HG02678 (cell line): ENCODE measurements around the gene PGRMC2.

Experiments
- ATAC-seq: cut with Tn5 transposase; IDR thresholded peaks from one replicate; pipeline ENCODE4 v1.9.1; 2021; ENCODE audit warnings: mild to moderate bottlenecking, moderate library complexity; ENCODE audit not compliant: unreplicated experiment

PGRMC2 gene

DNA sequence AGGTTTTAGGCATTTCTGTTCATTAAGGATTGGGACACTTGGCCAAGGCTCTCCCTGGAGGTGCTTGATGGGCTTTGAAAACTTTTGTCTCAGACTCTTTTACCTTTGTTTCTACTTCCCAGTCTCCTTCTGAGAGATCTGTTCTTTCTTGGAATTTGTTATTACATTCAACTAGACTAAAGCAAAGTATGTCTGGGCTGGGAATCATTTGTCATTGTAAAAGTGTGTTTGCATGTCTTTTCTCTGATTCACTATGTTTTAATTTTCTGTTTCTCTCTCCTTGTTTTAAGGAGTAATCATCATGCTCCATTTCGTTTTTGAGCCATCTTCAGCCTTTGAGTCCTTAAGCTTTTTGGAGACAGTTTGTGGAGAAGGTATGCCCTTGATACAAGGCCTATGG, 12.2 kb upstream of the PGRMC2 start:
- ATAC-seq: no peak

DNA sequence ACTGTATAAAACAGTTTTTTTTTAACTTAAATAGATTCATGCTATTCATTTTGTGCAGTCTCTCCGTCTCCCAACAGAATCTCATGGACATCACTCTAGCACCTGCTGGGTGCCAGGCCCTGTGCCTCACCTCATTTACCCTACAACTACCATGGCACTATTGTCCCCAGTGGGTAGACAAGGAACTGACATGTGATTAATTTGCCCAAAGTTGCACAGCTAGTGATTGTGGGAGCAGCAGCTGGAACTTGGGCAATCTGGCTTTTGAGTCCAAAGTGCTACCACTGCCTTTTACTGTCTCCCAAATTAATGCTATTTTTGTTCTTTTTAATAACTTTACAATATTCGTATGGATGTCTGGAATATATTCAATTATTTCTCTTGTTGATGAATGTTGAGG, 11.2 kb upstream of the PGRMC2 start:
- no peak for ATAC-seq

DNA sequence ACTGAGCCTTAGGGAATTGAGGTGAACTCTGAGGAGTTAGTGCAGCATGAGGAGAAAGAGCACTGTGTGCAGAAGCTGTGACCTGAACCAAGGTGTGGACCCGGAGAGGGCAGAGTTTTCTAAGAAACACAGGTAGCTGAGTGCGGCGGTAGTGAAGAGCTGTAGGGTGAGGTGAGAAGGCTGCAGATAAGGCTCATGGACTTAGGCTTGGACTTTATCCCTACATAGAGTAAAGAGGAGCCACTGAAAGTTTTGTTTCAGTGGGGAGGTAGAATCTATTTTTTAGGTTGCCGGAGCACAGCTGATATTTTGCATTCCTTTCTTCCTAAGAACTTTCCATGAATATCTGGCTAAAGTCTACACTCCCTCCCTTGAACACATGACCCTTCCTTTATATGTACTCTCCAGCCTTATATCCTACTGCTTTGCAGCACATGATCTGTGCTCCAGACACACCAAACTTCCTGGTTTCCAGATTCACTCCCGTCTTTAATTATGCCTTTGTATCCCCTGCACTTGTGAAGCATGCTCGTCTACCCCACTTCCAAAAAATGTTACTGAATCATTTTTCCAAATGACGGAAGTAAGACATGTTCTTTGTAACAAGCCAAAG, 10.6 kb upstream of the PGRMC2 start:
- ATAC-seq: no peak

DNA sequence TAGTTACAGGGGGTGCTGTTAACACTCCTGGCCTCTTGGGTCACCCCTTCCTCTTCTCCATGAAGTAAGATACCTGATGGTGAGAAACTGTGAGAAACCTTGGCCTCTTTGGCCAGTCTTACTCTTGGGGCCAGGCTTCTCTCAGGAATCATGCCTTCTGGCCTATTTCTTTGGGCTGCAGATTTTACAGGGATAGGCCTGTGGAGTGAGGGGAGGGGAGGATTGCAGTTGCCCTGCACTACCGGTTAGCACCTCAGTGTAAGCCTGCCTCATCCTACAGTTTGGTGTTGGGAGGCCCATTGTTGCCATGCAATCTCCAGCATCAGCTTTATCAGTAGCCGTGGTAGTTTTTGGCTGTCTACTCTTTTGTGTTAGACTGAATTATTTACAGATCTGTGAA, 7.6 kb upstream of the PGRMC2 start:
- ATAC-seq: no peak

DNA sequence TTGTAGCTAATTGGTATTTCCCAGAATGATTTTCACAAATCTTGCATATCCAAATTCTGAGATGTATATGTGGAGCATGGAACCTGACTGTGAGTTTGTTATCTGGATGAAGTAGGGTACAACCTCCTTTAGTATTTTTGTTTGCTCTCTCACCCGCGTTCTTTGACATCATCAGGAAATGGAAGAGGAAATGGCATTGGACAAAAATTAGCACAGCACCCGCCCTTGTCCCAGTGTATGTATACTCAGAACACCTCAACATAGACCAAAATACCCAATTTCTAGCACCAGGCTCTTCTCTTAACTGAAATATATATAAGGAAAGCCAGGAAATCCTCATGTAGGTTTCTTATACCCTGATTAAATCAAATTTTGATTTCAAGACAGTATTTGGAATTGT, 6.9 kb upstream of the PGRMC2 start:
- no peak for ATAC-seq

DNA sequence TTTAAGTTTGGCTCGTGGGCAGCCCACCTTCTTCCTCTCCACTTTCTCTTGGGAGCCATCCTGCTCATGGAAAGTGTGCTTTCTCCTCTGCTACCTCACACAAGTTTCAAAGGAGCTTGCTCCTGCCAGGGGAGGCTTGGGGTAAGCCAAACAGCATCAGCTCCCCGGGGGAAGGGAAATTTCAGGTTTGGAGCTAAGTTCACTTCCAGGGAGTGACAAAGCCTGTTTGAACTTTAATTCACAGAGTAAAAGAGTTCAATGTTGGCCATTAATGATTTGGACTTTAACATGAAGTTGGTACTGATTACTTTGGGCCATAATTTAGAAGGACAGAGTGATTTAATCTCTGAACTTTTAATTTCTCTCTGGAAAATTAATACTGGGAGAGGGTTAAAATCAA, 4.7 kb upstream of the PGRMC2 start:
- ATAC-seq: no peak

DNA sequence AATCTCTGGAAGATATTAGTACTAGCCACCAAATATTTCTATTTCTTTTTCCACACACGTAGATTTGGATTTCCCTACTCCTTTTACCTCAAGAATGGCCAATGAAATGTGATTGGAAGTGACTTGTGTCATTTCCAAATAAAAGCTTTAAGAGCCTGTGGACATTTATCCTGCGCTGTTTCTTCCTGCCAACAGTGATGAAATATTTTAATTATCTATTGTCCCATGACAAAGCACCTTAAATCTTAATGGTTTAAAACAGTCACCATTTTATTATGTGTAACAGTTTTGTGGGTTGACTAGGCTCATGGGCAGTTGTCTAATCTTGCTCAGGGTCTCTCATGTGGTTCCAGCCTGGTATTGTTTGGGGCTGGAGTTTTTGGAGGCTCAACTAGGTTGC, 3.5 kb upstream of the PGRMC2 start:
- no peak for ATAC-seq

DNA sequence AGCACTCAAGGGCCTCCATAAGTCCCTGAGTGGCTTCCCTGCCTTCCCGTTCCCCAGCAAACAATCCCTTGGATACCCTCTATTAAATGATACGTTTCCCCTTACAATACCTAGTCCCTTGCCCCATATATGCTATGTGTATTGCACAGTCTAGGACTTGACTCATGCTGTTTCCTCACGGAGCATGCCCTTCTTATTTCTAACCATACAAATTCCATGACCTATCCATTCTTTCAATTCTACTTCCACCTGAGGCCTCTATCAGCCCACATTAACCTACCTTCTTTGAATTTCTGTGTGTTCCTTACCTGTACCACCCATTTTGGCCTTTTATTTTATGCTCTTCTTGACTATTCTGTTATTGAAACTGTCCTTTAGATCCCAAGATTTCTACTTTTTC, 2.9 kb upstream of the PGRMC2 start:
- no peak for ATAC-seq

DNA sequence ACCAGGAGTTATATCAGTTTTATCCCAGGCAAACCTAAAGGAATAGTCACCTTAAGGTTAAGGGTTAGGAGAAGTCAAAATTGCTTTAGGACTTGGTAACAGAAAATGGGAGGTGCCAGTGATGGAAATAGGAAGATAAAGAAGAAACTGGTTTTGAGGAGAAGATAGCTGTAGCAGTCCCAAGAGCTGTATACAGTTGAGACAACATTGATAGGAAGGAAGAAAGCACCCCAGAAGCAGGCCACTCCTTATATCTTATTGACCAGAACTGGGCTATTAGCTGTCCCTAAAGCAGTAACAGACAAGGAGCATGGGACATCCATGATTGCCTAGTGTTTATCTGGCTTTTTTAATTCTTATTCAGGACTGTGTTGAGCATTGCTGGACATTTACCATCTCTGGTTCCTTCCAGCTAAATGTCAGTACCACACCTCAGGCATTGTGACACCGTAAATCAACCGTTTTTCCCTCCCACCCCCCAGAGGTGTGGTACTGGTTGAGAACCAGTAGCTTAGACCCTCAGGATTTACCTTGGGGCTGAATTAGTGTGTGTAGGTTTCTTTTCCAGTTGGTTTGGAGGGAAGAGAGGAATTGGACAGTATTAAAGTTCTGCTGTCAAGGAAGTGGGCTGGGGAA, 2.0 kb upstream of the PGRMC2 start:
- no peak for ATAC-seq

DNA sequence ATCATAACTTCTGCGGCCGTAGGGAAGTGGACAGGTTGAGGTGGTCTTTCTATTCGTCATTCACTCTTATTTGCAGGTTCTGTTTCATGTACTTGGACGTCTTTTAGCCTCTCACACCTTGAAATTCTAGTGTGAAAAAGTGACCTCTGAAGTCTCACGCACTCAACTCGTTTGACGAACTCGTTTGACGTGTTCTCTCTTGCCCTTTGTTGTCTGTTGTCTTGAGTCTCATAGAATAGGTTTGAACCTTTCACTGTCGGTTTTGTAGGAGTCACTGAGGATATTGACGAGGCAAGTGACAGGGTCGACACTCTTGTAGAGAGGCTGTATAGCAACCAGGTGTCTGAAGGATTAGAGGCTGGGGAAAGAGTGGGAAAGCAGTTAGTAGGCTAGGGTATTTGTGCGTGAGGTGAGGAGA, 1.1 kb upstream of the PGRMC2 start:
- ATAC-seq: no peak

DNA sequence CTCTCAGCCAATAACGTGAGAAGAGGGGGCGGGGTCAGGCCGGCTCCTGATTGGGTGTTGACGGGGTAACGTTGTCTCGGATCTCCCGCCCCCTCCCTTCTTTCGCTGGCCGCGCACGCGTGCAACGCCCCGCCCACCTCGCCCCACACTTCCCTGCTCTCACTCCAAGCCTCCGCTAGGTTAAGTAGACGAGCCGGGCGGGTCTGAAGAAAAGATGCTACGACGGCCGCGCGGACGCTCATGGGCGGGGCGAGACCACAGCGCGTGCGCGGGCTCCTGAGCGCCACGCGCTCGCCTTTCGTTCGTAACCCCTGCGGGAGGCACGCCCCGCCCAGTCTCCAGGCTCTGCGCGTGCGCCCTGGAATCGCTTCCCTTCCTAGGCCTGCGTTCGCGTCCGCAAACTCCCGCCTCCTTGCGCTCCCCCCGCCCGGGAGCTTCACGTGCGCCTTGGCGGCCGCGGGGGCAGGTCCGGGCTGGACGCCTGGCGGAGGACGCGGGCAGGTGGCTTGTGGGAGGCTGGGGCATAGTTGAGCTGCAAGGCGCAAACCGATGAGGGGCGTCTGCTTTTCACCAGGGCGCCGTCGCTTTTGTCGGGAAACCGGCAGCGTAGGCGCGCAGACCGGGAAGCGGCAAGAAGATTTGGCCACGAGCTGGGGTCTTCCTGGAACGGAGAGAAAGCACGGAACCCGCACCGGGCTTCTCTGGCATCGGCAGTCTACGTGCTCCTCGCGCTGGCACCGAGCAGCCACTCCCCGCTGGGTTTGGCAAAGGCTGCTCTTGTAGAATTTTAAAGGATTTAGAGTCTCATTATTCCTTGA, 467 bp upstream of the PGRMC2 start:
- ATAC-seq: peak; percentile 79

DNA sequence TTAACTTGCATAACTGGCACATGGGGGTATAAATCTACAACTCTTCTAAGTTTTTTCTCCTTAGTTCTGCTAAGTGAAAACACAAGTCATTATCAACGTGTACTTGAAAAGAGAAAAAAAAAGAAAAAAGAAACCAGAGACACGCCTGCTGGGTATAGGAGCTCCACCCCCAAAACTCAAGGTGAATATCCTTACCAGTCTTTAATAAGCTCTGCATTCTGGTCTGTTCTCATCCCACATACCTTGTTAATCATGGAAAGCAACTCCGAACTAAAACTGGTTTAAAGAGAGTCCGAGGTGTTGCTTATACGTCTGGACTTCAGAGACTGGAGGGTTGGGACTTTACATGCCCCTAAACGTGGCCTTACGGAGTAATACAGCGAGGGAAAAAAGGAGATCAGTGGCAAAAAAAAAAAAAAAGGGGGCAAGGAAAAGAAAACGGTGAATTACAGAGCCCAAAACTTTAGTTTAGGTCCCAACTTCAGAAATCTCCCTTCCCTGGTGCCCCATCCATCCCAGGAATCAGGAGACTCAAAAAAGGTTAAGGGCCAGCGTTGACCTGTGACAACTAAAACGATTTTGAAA, 1.0 kb downstream of the PGRMC2 start:
- ATAC-seq: peak; percentile 17

DNA sequence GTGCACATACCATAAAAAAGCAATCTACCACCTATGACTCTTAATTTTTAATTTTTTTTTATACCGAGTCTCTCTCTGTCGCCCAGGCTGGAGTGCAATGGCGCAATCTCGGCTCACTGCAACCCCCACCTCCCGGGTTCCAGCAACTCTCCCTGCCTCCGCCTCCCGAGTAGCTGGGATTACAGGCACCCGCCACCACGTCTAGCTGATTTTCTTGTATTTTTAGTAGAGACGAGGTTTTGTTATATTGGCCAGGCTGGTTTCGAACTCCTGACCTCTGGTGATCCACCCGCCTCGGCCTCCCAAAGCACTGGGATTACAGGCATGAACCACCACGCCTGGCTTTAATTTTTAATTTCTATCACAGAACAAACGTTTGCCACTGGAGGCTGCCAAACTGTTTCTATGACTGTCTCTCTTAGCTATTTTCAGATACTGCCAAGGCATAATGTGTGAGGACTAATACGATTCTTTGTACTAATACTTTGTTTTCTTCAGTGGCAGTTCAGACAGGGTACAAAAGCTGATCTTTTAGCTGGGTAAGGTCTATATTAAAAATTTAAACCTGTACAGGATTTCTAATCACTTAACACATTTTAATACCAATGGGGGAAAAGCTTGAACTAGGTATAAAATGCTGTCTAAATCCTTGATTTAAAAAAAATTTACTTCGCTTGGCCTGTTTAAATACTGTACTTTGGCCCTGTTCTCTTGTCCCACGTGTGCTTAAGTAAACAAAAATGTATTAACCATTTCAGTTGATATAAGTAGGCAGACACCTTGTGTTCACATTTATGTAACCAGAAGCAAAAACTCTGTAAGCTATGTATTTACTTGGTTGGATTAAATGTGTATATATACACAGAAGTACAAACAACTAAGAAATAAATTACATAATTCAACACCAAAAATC, 2.3 kb downstream of the PGRMC2 start:
- ATAC-seq: no peak

DNA sequence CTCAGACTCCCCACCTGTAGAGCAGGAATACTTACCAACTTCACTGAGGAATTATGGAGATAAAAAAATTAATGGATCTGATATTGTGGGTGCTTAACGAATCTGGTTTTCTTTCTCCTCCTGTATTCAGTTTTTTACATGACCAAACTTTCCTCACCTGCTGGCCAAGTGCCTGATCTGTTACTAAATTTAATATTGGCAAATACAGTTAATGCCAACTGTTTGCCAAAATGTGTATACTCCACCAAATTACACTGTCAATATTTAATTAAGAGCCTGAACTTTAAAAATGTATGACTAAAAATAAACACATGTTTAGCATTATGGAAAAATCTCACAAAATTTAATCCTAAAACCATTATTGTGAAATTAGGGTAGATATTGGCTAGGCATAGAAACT, 3.3 kb downstream of the PGRMC2 start:
- no peak for ATAC-seq

DNA sequence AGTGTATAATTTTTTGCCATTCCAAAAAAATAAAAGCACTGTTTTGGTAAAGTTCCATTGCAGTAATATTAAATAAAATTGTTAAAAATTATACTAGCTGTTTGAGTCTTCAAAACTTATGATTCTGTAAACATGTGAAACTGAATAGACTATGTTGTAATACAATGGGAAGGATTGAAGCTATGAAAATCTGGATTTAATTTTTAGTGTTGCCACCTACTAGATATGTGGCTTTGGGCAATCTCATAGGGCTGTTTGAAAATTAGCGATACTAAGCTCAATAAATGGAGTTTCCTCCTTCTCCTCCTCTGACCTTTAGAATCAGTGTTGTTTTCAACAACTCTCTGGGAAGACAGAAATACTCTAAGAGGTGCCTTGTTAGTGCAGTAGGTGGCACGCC, 4.5 kb downstream of the PGRMC2 start:
- no peak for ATAC-seq

DNA sequence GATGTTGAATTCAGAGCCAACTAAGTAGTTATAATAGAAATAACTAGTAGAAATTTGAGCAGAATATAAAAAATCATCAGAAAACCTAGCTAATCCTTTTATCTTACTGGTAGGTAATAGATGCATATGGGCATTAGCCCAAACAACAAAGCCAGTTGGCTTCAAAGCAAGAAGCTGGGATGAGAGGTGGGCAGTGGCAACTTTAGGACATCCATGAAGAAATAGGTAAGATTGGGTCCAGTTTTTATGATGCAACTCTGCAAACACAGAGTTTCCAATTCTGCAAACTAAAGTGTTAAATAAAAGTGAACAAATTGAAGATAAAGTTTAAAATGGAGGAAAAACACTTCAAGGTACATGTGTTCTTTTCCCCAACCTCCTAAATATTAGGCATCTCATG, 5.1 kb downstream of the PGRMC2 start:
- no peak for ATAC-seq

DNA sequence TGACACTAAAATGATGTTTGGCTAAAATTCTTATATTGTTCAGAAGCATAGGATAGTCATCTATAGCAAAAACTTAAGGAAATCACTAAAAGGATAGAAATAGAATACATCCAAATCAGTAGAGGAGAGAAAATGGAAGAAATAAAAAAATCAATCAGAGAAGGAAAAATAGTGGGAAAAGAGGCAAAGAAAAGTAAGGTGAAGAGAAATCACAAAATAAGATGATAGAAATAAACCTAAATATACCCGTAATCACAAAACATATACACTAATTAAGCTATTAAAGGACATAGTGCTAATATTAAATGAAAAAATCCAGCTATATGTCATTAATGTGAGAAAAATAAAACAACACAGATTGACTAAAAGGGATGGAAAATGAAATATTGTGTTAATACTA, 6.3 kb downstream of the PGRMC2 start:
- no peak for ATAC-seq

DNA sequence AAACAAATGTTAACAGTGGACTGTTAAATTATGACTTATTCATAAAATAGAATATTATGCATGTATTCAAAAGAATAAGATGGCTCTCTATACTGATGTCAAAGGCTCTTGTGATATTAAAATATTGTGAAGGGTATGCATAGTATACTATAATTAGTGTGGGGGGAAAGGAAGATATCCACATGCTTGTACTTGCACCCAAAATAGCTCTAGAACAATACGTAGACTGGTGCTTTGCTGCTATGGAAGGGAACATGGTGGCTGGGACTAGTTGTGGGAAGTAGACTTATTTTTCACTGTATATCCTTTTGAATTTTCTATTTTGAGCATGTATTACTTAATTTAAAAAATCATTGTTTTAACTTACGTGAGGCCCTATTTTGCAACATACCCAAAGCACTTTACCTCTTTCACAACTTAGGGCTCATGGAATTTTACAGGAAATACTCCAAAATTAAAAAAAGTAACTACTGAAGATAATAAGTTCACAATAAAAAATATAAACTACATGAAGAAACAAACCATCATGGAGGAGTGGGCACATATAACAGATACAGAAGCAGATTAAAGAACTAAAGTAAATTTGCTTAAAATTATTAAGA, 7.9 kb downstream of the PGRMC2 start:
- no peak for ATAC-seq

DNA sequence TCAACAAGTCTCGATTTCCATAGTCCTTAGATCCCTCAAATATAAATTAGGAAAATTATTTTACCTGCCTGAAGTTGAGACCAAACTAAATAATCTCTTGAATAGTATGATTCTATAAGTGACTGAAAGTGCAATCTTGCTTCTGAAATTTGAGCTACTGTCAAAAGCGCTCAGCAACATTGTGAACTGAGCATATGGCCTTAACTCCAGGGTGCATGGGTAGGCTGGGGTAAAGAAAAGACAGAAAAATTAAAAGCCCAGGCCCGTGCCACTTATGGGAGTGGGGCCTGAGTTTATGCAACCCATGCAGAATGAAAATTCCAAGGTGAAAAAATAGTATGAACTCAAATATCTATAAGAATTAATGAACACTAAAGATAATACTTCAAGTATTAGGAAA, 9.8 kb downstream of the PGRMC2 start:
- ATAC-seq: no peak

DNA sequence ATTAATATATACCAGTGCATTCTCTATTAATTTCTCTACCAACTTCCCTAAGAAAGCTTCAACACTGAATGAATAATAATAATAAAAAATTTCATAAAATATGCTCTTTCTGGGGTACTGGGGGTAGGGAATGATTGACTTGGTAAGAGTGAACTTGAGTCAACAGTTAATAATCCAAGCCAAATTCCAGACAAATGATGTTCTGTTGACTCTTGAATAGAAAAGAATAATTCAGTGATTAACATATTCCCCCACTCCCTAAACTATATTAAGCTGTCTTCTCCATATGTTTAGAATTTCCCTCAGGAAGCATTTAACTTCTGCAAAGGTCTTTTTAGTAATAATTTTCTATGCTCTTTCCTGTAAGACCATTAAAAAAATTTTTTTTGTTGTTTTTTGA, 12.3 kb downstream of the PGRMC2 start:
- no peak for ATAC-seq

DNA sequence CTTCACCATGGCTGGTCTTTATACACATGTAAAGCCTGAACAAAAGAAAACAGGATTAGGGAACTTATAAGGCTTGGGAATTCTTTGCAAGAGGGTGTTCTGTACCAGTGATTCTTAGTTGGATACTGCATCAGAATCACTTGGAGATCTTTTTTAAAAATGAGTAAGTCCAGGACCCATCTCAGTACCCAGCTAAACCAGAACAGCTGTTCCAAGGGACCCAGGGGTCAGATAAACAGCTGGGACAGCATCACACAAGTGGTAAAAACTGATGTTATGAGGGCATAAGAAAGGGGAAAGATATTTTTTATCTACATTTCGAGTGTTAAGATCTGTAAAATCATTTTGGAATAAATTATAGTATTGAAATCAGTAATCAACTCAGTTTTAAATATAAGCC, 16.1 kb downstream of the PGRMC2 start:
- ATAC-seq: no peak
